GM19463 (cell line): Measurements from ENCODE around the gene SBF1.

ENCODE experiments used
- ATAC-seq: cut with Tn5 transposase; IDR thresholded peaks from one replicate; pipeline ENCODE4 v1.9.1; 2021; ENCODE audit warnings: mild to moderate bottlenecking, moderate library complexity; ENCODE audit not compliant: unreplicated experiment

The SBF1 gene

DNA sequence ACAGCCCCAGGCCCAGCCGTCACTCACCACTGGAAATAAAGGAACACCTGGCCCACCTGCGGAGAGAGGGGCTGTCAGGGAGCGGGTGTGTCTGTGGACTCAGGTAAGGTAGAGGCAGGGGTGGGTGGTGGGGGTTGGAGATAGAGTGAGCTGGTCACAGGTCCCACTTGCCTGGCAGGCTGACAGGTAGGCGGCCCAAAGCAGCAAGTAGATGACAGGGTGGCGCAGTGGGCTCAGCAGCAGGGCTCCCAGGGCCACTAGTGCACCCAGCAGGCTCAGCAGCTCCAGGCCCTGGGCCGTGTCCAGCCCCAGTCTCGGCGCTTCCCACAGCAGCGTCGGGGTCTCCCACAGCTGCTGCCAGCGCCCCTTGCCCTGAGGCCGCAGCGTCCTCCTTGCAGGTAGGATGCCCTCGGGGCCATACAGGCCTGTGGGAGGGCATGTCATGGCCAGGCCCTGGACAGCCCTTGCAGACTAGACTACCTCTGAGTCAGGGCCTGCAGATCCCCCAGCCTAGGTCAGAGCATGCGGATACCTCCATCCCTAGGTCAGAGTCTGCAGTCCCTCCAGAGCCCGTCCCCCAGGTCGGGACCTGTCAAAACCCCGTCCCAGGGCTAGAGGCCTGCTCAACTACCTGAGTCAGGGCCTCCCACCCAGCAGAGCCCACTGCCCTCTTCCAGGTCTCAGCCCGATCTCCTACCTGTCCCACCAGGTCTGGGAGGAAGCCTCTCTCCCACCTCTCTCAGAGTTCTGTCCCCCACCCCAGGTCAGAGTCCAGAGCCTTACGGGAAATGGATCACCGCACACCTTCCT is 32.0 kb upstream of the SBF1 start:
- no peak for ATAC-seq

GRCh38 chr22:50505776-50506610 is 31.2 kb upstream of the SBF1 start:
- no peak for ATAC-seq

DNA sequence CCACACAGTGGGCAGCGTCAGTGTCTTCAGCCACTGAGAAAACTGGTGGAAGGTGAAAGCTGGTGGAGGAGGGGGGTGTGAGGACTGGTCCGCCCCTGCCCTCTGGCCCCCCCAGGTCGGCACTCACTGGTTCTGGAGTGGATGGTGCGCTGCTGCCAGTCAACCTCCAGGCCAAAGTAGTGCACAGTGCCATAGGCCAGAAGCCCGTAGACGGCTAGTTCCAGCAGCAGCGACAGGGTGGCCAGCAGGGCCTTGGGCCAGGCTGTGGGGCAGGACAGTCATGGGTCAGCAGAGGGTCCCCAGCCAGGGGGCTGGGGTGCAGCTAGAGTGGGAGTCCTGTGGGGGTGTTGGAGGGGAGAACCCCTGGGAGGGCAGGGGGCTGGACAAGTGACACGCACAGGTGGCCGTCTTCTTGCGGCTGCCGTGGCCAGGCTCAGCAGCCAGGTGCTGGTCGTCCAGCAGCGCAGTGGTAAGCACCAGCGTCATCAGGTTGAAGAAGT is 30.5 kb upstream of the SBF1 start:
- ATAC-seq = no peak

- ATAC-seq = no peak
Observed at GRCh38 chr22:50504369-50505211, 29.8 kb upstream of the SBF1 start.

- ATAC-seq = no peak
Observed at GRCh38 chr22:50503475-50504145, 28.8 kb upstream of the SBF1 start.

DNA sequence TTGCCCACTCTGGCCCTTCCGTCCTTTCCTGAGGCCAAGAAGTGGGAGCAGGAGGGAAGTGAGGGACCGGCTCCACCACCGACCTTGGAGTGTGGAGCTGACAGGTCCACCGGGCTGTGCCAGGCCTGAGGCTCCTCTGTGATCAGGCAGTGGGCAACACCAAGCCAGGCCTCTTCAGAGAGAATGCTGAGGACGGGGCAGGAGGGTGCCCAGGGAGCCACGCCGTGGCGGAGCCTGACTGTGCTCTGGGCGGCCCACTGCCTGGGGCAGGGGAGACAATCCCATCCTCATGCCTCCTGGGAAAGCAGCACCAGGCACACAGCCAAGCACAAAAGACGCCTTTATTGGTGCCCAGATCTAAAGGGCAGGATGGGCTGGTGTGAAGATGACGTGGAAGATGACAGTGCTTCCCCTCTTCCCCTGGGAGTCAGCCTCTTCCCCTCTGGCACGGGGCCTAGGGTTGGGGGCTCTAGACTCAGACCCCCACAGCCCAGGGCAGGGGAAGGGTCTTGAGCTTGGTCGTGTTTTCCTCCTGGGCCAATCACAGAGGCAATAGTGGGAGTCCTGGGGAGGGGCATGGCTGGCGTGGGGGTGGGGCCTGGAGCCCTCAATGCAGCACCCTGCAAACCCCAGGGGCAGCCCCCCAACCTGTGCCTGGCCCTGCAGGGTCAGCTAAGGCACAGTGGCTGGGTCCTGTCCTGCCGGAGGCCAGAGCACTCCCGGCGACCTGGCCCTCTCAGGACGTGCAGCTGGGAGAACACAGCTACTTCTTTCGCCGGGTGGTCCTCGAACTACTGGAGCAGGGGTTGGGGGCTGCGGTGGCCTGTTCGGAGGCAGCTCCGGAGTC is 28.0 kb upstream of the SBF1 start:
- ATAC-seq = no peak

DNA sequence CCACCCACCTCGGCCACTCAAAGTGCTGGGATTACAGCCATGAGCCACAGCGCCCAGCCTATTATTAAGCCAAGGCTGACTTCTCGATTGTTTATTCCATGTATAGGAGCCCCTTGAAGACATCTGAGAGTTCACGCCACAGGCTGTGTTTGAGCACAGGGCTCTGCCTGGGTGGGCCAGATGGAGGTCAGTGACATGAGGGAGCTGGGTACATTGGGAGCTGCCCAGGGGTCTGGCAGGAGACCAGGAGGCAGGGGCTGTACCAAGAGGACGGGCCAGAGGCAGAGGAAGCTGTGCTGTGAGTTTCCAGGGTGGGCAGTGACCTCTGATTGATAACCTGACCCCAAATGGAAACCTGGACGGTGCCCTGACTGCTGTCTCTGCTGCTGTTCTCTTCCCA is 27.3 kb upstream of the SBF1 start:
- no peak for ATAC-seq

DNA sequence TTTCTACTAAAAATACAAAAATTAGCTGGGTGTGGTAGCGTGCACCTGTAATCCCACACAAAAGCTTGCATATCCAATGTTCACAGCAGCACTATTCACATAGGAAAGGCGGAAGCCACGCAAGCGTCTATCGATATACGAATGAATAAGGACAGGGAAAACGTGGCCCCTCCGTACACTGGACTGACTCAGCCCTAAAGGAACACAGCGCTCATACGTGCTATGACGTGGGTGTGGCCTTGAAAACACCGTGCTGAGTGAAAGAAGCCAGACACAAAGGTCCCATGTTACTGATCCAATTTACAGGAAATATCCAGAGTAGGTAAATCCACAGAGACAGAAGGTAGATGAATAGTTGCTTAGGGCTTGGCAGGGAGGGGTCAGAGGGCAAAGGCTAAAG is 25.6 kb upstream of the SBF1 start:
- no peak for ATAC-seq

DNA sequence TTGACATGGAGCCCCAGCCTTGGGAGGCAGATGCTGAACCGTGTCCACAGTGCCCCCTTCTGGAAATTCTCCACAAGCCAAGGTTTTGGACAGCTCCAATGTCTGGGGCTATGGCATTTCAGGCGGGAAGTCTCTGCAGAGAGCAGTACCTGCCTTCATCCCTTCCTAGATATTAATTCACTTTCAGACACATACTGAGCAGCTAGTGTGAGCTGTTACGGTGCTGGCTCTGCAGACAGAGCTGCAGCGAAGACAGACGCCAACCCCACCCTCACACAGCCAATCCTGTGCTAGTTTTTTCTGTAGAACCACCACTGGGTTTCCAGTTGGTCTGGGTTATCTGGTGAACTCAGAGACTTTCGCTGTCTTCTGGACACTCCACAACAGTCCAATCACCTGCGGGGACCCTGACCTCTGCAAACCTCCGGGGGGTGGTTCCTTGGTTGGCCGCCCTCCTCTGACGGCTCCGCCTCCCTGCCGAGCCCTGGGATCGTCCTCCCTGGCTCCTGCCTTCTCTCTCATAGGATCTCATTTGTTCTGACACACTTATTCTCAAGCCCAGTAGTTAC is 23.6 kb upstream of the SBF1 start:
- no peak for ATAC-seq

DNA sequence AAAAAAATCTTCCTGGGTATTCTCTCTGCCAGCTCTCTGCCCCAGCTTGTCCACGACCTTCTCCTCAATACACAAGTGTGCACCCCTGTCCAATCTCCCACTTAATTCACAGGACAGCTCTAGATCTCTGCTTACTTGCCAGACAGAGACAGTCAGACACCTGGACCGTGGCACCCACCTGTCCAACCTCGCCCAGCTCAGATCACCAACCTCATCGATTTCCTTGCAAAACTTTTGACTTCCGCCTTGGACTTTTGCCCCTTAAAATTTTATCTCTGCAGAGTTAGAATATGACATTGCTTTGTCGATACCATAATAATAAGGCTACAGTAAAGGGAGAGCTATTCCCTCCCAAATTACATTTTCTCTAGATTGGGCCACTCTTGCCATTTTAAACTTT is 22.3 kb upstream of the SBF1 start:
- ATAC-seq = no peak

DNA sequence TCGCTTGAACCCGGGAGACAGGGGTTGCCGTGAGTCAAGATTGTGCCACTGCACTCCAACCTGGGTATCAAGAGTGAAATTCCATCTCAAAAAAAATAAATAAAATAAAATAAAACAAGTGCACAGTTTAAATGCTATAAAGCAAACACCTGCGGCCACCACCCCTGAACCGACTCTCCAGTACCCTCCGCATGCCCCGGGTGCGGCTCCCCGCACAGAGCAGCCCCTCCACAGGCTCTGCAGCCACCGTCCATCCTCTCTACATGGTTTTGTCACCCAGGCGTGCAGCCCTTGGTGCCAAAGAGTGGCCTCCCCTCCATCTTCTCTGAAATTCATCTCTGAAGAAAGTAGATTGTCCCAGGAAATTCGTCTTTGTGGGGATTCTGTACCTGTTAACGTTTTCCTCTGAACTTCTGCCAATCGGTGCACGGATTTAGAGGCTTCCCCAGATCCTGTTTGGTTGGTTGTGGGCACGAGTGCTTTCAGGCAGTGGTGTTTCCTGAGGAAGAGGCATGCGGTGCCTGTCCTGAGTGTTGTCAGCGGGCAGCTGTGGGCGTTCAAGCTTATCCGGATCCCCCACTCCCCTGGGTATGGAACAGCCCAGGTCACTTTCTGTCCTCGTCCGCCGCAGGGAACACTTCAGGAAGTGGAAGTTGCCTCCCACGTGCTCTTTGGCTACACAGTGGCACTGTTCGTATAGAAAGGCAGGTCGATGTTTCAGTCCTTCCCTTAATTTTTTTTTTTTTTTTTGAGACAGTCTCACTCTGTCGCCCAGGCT is 15.9 kb upstream of the SBF1 start:
- no peak for ATAC-seq

DNA sequence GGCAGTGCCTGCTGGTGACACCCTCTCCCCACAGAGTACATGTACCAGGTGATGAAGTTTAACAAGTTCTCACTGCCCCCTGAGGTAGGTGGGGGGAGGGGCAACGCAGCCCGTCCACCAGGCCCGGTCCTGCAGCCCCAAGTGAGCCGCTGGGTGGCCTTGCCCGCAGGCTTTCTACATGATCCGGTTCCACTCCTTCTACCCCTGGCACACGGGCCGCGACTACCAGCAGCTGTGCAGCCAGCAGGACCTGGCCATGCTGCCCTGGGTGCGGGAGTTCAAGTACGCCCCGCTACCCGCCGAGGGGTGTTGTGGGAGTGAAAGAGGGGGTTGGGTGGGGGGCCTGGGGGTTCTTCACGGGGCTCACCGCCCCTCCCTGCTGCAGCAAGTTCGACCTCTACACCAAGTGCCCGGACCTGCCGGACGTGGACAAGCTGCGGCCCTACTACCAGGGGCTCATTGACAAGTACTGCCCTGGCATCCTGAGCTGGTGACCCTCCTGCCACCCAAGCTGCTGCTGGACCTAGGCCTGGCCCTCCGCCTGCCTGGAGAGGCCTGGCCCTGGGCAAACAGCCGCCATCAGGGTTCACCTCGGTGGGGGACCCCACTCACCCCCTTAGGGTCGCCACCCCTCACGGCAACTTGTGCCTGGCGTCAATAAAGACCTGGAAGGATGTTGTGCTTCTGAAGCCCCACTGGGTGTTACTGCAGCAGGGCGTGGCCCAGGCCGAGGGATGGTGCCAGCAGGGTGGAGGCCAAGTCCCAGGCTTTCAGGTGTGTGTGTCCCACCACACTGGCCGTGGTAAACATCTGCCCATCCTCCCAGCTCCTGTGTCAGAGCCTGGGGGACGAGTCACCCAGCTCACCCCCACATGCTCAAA is 14.8 kb upstream of the SBF1 start:
- ATAC-seq = no peak

- ATAC-seq = no peak
Observed at GRCh38 chr22:50488886-50489285, 14.1 kb upstream of the SBF1 start.

GRCh38 chr22:50488006-50488677 is 13.3 kb upstream of the SBF1 start:
- no peak for ATAC-seq

DNA sequence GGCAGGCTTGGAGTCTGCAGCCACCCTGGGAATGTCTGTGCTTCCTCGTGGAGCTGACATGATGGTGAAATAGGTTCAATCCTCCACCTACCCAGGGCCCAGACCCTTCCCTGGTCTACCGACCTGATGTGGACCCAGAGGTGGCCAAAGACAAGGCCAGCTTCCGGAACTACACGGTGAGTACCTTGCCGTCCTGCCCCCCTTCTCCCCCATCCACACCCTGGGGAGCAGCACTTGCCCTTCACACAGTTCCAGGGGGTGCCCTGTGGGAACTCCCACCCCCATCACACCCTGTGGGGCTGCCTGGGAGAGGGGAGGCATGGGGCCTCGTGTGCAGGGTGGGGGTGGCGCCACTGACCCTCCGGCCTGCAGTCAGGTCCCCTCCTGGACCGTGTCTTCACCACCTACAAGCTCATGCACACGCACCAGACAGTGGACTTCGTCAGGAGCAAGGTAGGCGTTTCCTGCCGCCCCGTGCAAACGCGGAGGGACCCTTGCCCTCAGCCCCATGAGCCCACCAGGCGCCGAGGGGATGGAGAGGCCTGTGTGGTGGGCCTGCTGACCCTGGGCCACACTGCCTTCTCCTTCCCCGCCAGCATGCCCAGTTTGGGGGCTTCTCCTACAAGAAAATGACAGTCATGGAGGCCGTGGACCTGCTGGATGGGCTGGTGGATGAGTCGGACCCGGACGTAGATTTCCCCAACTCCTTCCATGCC is 12.6 kb upstream of the SBF1 start:
- ATAC-seq = no peak

DNA sequence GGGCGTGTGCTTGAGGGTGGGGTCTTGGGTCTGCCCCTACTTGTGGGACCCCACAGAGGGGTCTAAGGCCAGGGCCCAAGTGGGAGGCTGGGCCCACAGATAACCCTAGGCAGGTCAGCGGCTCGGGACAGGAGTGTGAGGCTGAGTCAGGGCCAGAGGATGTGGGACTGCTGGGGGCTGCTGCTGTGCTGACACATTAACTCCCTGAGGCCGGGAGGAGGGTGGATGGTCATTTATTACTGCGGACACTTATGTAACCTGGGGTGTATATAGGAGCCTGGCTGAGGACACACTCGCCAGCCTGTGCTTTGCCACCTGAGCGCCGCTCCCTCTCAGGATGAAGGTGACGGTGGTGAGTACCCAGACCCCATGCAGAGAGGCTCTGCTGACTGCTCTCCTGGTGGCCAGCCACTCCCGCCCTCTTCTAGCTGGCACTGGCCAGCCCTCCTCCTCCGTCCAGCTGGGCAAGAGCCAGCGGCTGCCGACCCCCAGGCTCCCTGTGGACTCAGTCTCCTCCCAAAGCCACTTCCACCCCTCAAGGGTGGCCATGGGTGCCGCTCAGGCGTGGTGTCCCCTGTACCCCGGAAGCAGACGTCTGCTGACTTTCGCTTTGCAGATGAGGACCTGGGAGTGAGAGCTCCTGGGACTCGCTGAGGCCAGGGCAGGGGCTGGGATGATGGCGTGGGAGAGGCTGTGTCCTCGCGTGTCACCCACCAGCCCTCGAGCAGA is 11.9 kb upstream of the SBF1 start, which contains the start of gene MIOX:
TSS of gene MIOX (plus strand) at position 299 of the 729 bp plus-strand sequence. CDS start at position 338, 39 bp downstream.
- no peak for ATAC-seq
